Heart right ventricle (tissue), 16 donors: Measurements from ENCODE around the gene ZFPM1. TPM values are rescaled to one million over a fixed set of nuclear protein-coding genes. Genes with fewer than 3 reads are reported as not detected.

Experiments used
- ATAC-seq, 8 donors: fragments of 200-7000 bp; cut with Tn5 transposase; one replicate each; pipeline ENCODE4 v1.9.1; 2020; ENCODE audit warnings: mild to moderate bottlenecking in 8 of 8, moderate library complexity in 8 of 8, moderate number of reproducible peaks in 1 of 8
- DNase-seq, 2 donors: peaks; one replicate each; pipeline ENCODE4 v3.0.0-alpha.2; 2020
- H3K27ac ChIP-seq, 10 donors: fragments of 200-600 bp; sonication (generic) in 2 of 10; one replicate each; pipeline versions ENCODE4 v1.5.0 to v1.8.0; 2020 to 2022; ENCODE audit warnings: mild to moderate bottlenecking in 3 of 10
- H3K27me3 ChIP-seq, 7 donors: fragments of 200-600 bp; one replicate each; pipeline ENCODE4 v1.8.0; 2021 to 2022; ENCODE audit warnings: mild to moderate bottlenecking in 2 of 7
- H3K36me3 ChIP-seq, 9 donors: fragments of 200-600 bp; sonication (generic) in 1 of 9; one replicate each; pipeline versions ENCODE4 v1.5.0 to v1.8.0; 2020 to 2022; ENCODE audit warnings: mild to moderate bottlenecking in 2 of 9
- H3K4me1 ChIP-seq, 9 donors: fragments of 200-600 bp; sonication (generic) in 1 of 9; one replicate each; pipeline versions ENCODE4 v1.5.0 to v1.8.0; 2020 to 2022; ENCODE audit warnings: mild to moderate bottlenecking in 4 of 9
- H3K4me3 ChIP-seq, 10 donors: fragments of 200-600 bp; sonication (generic) in 2 of 10; one replicate each; pipeline versions ENCODE4 v1.5.0 to v1.8.0; 2020 to 2022; ENCODE audit warnings: mild to moderate bottlenecking in 7 of 10, moderate library complexity in 2 of 10
- H3K9me3 ChIP-seq, 11 donors: fragments of 200-600 bp in 10 of 11; sonication (generic) in 2 of 11; one replicate each; pipeline versions ENCODE4 v1.5.0 to v1.8.0; 2013 to 2022; ENCODE audit warnings: mild to moderate bottlenecking in 2 of 11, control low read depth in 1 of 11, moderate library complexity in 1 of 11
- CTCF ChIP-seq, 9 donors: fragments of 200-600 bp; sonication (generic) in 2 of 9; IDR thresholded peaks; one replicate each; pipeline versions ENCODE4 v1.5.0 to v1.8.0; 2021 to 2022; ENCODE audit warnings: antibody characterized with exemption in 9 of 9, mild to moderate bottlenecking in 5 of 9, moderate library complexity in 1 of 9
- WGBS, 2 donors: extraction: QIAGEN DNeasy Blood & Tissue Kit; methylation state at CpG; one replicate each; pipeline ENCODE4 v1.1.7; 2013; ENCODE audit warnings: inconsistent platforms in 1 of 2; 5-methylcytosine and 5-hydroxymethylcytosine counted together
- intact Hi-C, 10 donors: fragments of 100-400 bp; cut with DNase I; formaldehyde crosslinking; loops; one replicate each; pipeline versions ENCODE4 v1.11.1 to v1.14.2; 2022
- polyA plus RNA-seq, 2 donors: library from polyadenylated mRNA; stranded (reverse); fragments of 200-250 nt; gene quantifications; one replicate each; pipeline ENCODE4 v1.2.3, GENCODE V29; 2013
- total RNA-seq, 10 donors: library from RNA; stranded (reverse); fragmentation: NEBNext Ultra II Directional in 3 of 10; extraction: Animal tissue kit (Norgen Biotek cat#: 25700) in 3 of 10; gene quantifications; one replicate each; pipeline versions ENCODE4 v1.2.1 to v1.2.4, GENCODE V29; 2021 to 2023
- donor health status: Arrhythmogenic right ventricular cardiomyopathy.
- donor health status: ischemic (EF 13 %, LVEDD 7.1; RV severe dilation, severe dysfunction).
- donor health status: healthy with polysubstance abuse.
- donor health status: DM: no; HTN: yes; CAD: no.
- donor health status: DM: no; HTN: no; CAD: no.
- donor health status: ischemic (EF 25% LVEDD 6.9; RV normal size, moderate dysfunction).
- donor health status: ischemic (EF 25% LVEDD 5.7; RV mildly dilated, moderate dysfunction).
- donor health status: healthy.
- donor health status: DM: yes; HTN: yes; CAD: no.
- donor health status: Ischemic cardiomyopathy.
- donor health status: ischemic (EF 35%, LVEDD 5.7; RV mildly dilated, moderate dysfunction).
- donor health status: nonischemic (EF 11% LVEDD 7.7; RV severe dilation, severe dysfunction).
- donor health status: DM: yes; HTN: yes; CAD: no.
- donor health status: PGD.
- donor health status: ischemic (EF 29% LVEDD 5.4; RV normal size, mild dysfunction).
- donor health status: nonischemic (EF 23%, LVEDD 6.1; RV moderate dilation, normal function).

ZFPM1 gene
- total and polyA plus RNA-seq, 12 donors, result 2.0 to 10.4 (median 4.4) TPM

DNA sequence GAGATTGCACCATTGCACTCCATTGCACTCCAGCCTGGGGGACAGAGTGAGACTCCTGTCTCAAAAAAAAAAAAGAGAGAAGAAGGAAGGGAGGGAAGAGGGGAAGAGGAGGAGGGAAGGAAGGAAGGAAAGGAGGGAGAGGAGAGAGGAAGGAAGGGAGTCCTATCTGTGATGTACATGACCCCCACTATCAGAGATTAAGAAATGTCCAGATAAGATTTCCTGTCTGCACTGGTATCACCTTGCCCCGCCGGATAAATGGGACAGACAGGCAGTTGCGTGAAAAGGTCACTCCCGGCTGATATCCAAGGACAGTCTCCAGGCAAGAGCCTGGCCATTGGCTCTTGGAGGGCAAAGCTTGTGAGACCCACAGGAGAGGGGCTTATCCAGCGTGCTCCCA lies 5.2 kb upstream of the ZFPM1 start:
- Histone ChIP-seq H3K27ac (no peak overlapping the region), H3K27me3 (peaks cover 0 to 5% (median 0%) of the 10 kb centered on the region in 7 donors), H3K4me3 (no peak overlapping the region), H3K4me1 (peaks cover 3 to 33% (median 13%) of the 10 kb centered on the region in 9 donors), H3K36me3 (no peaks in the 10 kb centered on the region), H3K9me3 (no peaks in the 10 kb centered on the region)
- no peak for DNase-seq
- TF ChIP-seq CTCF (IDR thresholded peaks at IDR 0.05), result no peak
- ATAC-seq, result no peak
- intact Hi-C loops, result loop anchor here in 4 of 10 donors (5.0 to 10.0 kb wide), 4 partner anchors 107 to 717 kb away; no protein-coding TSS in a partner anchor
- WGBS, 2 donors, result 28 to 45% methylated on average over 5 of the region's 5 CpGs

- ATAC-seq (no peak), DNase-seq (no peak)
- Histone ChIP-seq H3K4me3 (no peak overlapping the region), H3K9me3 (no peaks in the 10 kb centered on the region), H3K36me3 (no peaks in the 10 kb centered on the region), H3K27me3 (peaks cover 0 to 4% (median 0%) of the 10 kb centered on the region in 7 donors), H3K27ac (no peak overlapping the region), H3K4me1 (peaks cover under 1 to 27% (median 9%) of the 10 kb centered on the region in 9 donors)
- intact Hi-C loops, result loop anchor here in 4 of 10 donors (5.0 to 10.0 kb wide), 4 partner anchors 106 to 716 kb away; no protein-coding TSS in a partner anchor
- TF ChIP-seq CTCF (IDR thresholded peaks at IDR 0.05), result no peak
- WGBS, 2 donors, result 65 to 66% methylated on average over 26 of the region's 26 CpGs
Observed at GRCh38 chr16:88448461-88449266, 4.4 kb upstream of the ZFPM1 start.

GRCh38 chr16:88449267-88449561 lies 3.9 kb upstream of the ZFPM1 start:
- DNase-seq, result no peak

More at GRCh38 chr16:88449267-88449561, 3.9 kb upstream of the ZFPM1 start:
- no peaks in the 10 kb centered on the region for H3K9me3 ChIP-seq
- no peak overlapping the region for H3K27ac ChIP-seq
- H3K36me3 ChIP-seq, result no peaks in the 10 kb centered on the region
- intact Hi-C loops, result loop anchor here in 4 of 10 donors (5.0 to 10.0 kb wide), 4 partner anchors 106 to 716 kb away; no protein-coding TSS in a partner anchor
- H3K27me3 ChIP-seq, result peaks cover 0 to 10% (median 0%) of the 10 kb centered on the region in 7 donors
- ATAC-seq, result no peak
- TF ChIP-seq CTCF (IDR thresholded peaks at IDR 0.05), result no peak
- H3K4me1 ChIP-seq, result peaks cover 3 to 32% (median 14%) of the 10 kb centered on the region in 9 donors
- 64 to 72% methylated on average over 5 of the region's 5 CpGs for WGBS, 2 donors
- H3K4me3 ChIP-seq, result no peak overlapping the region
